ENCODE data around the gene PPIF.
"Not testable (repeated sequence)": the region's sequence is repeated elsewhere in the genome, so short reads cannot be mapped to it uniquely, and the experiment has no call there.

The PPIF gene

DNA sequence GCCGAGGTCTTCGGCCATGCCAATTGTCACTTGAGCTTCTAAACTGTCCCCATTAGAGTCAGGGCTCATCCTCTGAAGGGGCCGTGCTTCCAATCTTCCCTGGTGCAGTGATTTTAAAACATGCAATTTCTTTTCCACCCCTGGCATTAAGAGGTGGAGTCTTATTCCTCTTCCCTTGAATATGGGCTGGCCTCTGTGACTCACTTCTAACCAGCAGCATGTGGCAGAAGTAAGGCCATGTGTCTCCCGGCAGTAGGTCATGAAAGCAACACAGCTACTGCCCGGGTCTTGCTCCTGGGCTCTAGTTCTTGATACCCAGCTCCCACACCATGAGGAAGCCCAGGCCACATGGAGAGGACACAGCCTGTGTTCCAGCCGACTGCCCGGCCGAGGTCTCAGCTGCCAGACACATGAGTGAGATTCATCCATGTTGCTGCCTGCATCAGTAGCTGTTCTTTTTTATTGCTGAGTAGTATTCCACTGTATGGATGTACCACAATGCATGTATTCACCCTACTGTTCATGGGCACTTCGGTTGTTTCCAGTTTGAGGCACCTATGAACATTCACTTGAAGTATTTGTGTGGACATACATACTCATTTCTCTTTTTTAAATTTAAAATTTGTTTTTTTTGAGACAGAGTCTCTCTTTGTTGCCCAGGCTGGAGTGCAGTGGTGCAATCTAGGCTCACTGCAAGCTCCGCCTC, 14.5 kb upstream of the PPIF start:
- DNase-seq = not testable (repeated sequence)

GRCh38 chr10:79333513-79333912, 13.8 kb upstream of the PPIF start:
- DNase-seq = no peak

DNA sequence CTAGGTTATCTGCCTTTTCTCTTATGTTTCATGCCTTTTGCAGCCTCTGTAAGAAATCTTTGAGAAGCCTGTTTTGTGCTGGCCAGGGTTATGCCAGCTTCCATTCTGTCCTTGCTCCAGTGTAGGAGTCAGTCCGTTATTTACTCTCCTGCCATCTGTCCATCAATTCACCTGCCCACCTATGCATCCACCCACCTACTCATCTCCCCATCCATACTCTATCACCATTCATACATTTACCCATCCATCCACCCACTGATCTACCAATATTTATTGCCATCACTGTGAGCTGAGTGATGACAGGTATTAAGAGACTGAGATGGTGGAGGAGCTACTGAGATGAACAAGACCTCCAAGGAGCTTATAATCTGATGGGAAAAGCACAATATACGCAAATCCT, 12.7 kb upstream of the PPIF start:
- DNase-seq = no peak

DNA sequence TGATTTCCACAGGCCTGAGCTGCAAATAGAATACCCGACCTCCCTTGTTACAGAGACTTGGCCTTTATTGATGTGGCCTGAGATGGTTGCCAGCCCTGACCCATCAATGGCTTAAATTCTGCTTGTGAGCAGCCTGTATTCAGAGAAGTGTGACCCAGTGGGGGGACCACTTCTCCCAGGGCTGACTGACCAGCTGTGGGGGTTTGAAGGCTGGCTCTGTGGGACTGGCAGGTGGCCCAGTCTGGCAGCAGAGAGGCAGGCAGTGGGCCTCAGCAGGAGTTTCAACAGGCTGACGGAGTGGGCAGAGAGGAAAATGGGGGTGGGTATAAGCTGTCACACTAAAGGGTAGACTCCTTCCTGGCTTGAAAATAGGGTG, 12.2 kb upstream of the PPIF start:
- DNase-seq = peak; percentile 78 to 83

DNA sequence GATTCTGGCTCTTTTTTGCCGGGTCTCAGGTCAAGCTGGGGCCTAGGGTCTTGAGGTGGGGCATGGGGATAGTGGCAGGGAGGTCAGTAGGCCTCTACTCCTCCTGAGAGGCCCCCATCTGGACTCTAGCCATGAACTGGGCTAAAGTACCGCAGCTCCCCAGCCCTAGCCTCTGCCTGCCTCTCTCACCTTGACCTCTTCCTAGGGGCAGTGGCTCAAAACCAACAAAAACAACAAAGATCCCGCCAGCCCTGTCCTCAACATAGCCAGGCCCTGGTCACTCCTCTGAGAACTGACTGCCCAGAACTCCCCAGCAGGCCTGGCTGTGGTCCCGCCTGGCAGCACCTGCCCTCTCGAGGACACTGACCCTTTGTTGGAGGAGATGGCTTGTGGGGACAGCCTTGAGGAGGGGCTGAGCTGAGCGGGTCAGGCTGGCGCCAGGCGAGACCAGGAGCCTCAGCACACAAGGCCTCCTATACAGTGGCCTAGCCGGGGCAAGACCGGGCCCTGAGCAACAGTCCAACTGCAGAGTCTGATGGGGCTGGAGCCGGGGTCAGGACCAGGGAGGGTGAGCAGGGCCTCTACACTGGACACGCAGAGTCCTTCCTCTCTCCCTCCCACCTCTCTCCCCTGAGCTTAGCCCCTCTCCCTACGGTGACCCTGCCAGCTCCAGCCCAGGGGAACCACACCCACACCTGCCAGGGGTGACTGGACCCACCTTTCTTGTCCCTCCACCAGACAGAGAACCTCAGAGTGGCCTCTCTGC, 11.6 kb upstream of the PPIF start:
- peak; percentile 96 to 97 for DNase-seq

GRCh38 chr10:79336276-79336675, 11.0 kb upstream of the PPIF start:
- DNase-seq = no peak

DNA sequence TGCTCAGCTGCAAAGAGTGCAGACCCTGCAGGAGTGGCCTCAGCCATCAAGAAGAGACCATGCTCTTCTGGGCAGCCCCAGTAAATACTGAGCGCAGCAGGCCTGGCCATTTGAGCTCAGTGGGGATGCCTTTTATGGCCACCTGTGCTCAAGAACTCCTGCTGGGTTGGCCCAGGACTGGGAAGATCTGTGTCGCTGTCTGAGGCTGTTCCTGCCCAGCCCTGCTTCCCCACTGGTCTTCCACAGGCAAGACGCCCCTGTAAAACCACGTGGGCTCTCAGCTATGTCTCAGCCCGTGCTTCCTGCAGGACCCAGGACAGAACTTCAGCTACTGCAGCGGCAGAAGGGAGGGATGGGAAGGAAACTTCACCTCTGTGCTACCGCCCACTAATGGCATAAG, 10.5 kb upstream of the PPIF start:
- no peak for DNase-seq

DNA sequence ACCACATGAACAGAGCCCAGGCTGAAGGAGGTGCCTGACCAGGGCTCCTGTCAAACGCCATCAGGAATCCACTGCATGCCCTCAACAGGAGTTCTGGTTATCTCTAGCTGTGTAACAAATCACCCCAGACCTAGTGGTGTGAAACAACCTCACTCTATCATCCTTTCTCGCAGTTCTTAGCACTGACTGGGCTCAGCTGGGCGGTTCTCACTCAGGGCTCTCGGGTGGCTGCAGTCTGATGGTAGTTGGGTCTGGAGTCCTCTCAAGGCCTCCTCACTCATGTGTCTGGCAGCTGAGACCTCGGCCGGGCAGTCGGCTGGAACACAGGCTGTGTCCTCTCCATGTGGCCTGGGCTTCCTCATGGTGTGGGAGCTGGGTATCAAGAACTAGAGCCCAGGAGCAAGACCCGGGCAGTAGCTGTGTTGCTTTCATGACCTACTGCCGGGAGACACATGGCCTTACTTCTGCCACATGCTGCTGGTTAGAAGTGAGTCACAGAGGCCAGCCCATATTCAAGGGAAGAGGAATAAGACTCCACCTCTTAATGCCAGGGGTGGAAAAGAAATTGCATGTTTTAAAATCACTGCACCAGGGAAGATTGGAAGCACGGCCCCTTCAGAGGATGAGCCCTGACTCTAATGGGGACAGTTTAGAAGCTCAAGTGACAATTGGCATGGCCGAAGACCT, 9.3 kb upstream of the PPIF start:
- not testable (repeated sequence) for DNase-seq

DNA sequence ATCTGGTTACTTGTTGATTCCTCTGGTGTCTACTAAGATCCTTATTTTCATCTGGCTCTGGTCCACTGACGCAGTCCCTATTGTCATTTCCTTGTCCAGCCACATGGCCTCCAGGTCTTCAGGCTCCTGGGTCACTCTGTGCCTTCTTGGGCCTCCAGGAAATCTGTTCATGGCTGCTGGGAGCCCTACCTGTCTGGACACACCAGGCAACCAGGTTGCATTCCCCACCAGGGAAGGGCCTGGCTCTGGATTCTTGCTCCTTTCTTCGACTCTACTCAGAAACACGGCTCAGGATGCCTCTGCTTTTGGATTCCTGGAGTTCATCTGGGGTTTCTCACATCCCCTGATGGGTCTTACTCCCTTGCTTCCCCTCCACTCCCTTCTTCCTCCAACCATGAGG, 8.0 kb upstream of the PPIF start:
- no peak for DNase-seq

- DNase-seq = no peak
Measured at GRCh38 chr10:79340646-79341244, 6.5 kb upstream of the PPIF start.

GRCh38 chr10:79342295-79342761, 4.9 kb upstream of the PPIF start:
- no peak for DNase-seq

DNA sequence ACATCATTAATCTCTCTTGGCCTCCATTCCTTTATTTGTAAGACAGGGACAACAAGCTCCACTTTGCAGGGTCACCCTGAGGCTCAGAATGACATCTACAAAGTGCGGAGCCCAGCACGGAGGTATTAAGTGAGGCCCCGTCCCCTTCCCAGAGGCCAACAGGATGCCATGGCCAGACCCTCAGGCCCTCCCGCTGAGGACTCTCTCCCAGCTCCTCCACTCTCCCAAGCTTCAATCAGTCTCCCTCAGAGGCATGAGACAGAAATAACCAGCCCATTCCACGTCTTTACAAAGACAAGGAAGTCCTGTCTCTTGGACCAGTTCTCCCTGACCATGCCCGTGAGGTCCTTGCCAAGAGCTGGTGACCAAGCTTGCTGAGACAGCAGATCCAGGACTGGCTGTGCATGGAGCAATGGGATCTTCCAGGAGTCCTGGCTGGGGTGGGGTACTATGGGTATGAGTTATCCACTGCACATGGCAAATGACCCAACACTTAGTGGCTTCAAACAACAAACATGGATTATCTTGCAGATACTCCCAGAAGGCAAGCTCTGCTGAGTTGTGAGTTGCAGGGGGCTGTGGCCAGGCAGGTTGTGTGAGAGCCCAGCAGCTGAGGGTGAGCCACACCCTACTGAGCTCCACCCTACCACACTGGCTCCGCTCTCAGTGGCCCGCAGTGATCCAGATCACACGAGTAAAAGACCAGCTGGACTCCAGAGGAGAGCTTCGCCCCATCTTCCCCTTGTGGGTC, 4.3 kb upstream of the PPIF start:
- DNase-seq = no peak

- DNase-seq = no peak
Measured at GRCh38 chr10:79344502-79345195, 2.6 kb upstream of the PPIF start.

DNA sequence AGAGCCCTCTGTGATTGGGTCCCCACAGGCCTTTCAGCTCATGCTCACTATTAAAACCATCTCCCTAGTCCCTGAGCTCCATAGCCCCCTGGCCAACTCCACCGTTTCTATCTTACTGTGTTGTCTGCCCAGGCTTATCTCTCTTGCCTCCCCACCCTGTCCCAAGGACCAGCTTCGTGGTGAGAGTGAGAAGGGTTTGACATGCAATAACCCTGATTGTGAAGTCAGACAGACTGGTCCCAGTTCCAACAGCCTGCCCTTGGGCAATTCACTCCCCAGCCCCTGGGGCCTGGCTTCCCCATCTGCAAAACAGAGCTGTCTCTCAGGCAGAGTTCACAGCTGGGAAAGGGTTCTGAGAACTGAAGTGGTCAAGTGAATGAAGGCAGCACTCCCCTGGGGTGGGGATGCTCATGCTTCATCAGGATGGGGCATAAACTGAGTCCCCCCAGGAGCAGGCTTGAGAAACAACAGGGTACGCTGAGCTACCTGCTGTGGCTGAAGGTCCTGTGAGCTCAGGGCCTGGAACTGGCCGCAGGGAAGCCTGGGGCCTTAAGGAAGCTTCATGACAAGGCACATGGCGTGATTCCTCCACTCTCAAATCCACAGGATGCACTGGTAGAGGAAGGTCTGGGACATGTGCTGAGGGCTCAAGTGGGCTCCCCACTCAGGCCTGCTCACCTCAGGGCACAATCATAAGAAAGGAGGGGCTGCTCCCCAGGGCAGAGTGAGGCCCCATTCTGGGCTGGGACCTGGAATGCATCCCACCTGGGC, 1.8 kb upstream of the PPIF start:
- DNase-seq = no peak

GRCh38 chr10:79346012-79346340, 1.3 kb upstream of the PPIF start:
- no peak for DNase-seq

DNA sequence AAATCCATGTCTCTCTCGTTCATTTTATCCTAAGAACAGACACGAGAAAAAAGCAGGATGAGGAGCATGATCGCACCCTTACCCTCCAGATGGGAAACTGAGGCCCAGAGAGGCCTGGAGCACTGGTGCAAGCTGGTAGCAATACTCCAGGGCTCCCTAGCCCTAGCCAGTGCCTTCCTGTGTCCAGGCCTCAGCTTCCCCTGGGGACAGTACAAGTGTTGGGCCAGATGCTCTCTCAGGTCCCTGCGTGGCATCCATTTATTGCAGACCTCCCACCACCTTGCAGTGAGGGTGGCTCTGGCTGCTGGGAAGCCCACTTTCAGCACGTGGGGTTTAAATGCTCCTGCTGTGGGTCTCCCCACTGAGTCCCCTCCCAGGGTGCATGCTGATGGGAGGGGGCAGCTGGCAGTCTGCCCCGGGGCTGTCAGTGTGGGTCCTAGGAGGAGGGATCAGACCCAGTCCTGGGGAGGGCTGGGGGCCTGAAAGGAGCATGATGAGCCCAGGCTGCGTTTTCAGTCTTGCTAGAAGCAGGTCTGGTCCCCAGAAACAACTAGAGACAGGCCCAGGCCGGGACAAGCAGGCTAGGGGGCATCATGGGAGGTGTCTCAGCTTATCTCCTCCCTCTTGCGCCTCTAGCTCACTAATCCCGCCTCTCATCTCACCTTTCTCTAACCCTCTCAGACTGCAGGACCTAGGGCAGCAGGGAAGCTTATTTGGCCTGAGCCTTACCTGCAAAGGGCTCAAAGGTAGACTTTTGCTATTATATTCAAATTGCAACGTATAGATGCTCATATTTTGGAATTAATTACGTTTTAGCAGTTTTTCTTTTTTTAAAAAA, 662 bp upstream of the PPIF start:
- DNase-seq = no peak

- DNase-seq = peak in 1 of 2 donors; percentile 39
Measured at GRCh38 chr10:79347894-79348639, 798 bp downstream of the PPIF start.

DNA sequence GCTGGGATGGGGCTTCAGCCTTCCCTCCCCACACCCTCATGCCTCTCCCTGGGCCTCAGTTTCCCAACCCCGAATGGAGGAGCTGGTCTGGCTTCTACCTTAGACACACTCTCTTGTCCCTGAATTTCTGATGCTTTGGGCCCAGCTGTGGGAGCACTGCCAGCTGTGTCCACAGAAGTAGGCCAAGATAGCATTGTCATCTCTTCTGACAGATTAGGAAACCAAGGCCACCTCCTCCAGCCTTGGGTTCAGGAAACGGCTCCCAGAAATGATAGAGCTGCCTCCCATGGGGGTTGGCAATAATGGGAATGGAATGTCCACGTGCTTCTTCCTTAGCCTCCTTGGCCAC, 1.3 kb downstream of the PPIF start:
- DNase-seq = no peak

DNA sequence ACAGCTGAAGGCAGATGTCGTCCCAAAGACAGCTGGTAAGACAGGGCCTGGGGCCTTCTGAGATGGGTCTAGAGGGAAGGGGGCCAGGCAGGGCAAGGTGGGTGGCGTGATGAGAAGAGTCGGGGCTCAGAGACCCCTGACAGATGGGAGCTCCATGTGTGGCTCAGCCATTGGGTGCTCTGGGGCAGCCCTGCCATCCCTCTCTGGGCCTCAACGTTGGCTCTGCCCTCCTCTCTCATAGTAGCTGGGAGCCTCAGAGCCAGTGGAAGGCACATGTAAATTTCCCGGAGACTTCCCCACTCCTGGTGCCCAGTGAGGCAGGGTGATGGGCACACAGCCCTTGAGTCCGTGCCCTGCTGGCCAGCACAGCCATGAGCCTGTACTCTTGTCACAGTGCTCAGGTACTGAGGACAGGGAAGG, 1.8 kb downstream of the PPIF start:
- no peak for DNase-seq

All from hippocampal formation (tissue), 2 donors.